ENCODE results near the gene LRRC75A. TPM values are rescaled to one million over a fixed set of nuclear protein-coding genes. Genes with fewer than 3 reads are reported as not detected.

LRRC75A gene
- polyA plus RNA-seq, 1 donor from 2014 or later, result 0.53 TPM

DNA sequence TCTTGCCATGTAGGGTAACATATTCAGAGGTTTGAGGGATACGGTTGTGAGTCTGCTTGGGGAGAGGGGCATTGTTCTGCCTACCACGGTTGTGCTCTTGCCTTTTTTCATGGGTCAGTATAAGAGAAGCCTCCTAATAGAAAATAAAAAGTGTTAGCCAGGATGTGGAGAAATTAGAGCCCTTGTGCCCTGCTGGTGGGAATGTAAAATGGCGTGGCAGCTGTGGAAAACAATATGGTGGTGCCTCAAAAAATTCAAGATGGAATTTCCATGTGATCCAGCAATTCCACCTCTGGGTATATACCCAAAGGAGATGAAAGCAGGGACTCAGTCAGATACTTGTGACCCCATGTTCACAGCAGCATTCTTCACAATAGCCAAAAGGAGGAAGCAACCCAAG, 14.2 kb upstream of the LRRC75A start:
- Histone ChIP-seq H3K79me2 (replicated peaks; ENCODE audit: insufficient read depth, low read length) (no peaks in the 10 kb centered on the region), H3K9ac (ENCODE audit: low read length) (no peak overlapping the region)

GRCh38 chr17:16504984-16505383, 13.0 kb upstream of the LRRC75A start:
- Histone ChIP-seq H3K27ac (ENCODE audit: low read length) (no peak overlapping the region), H3K9ac (ENCODE audit: low read length) (no peak overlapping the region), H3K27me3 (ENCODE audit: insufficient read depth, low read depth, low read length) (no peaks in the 10 kb centered on the region), H3K36me3 (ENCODE audit: insufficient read depth, low read length) (no peaks in the 10 kb centered on the region), H2AFZ (ENCODE audit: low read depth, low read length) (no peak overlapping the region), H3K4me3 (ENCODE audit: low read length) (no peak overlapping the region), H4K20me1 (ENCODE audit: insufficient read depth) (no peaks in the 10 kb centered on the region), H3K9me2 (ENCODE audit: insufficient read depth, low read length) (no peaks in the 10 kb centered on the region), H3K79me2 (replicated peaks; ENCODE audit: insufficient read depth, low read length) (no peaks in the 10 kb centered on the region), H3F3A (ENCODE audit: insufficient read depth, low read length, poor library complexity, severe bottlenecking) (no peaks in the 10 kb centered on the region), H3K9me3 (ENCODE audit: low read length) (no peaks in the 10 kb centered on the region), H3K4me2 (ENCODE audit: low read length) (no peak overlapping the region)
- TF ChIP-seq EZH2 (IDR thresholded peaks at IDR 0.05; ENCODE audit: borderline replicate concordance, insufficient read depth, low read length, poor library complexity, severe bottlenecking), result no peak
- TF ChIP-seq CTCF (IDR thresholded peaks at IDR 0.05; ENCODE audit: poor library complexity, severe bottlenecking), result no peak
- TF ChIP-seq EP300 (conservative IDR thresholded peaks at IDR 0.05; ENCODE audit: poor library complexity, severe bottlenecking), result no peak
- TF ChIP-seq SMC3 (conservative IDR thresholded peaks at IDR 0.05; ENCODE audit: poor library complexity), result no peak
- no peak for TF ChIP-seq REST (IDR thresholded peaks at IDR 0.05; ENCODE audit: borderline replicate concordance)
- no peak for TF ChIP-seq TAF1 (IDR thresholded peaks at IDR 0.05; ENCODE audit: low read depth)

More for the DNA sequence above, 14.2 kb upstream of the LRRC75A start:
- no peaks in the 10 kb centered on the region for H3K9me2 ChIP-seq (ENCODE audit: insufficient read depth, low read length)
- no peak overlapping the region for H3K4me3 ChIP-seq (ENCODE audit: low read length)
- no peaks in the 10 kb centered on the region for H3K27me3 ChIP-seq (ENCODE audit: insufficient read depth, low read depth, low read length)
- H4K20me1 ChIP-seq (ENCODE audit: insufficient read depth), result no peaks in the 10 kb centered on the region
- H3F3A ChIP-seq (ENCODE audit: insufficient read depth, low read length, poor library complexity, severe bottlenecking), result no peaks in the 10 kb centered on the region
- no peak overlapping the region for H2AFZ ChIP-seq (ENCODE audit: low read depth, low read length)
- TF ChIP-seq CTCF (IDR thresholded peaks at IDR 0.05; ENCODE audit: poor library complexity, severe bottlenecking) (no peak), EZH2 (IDR thresholded peaks at IDR 0.05; ENCODE audit: borderline replicate concordance, insufficient read depth, low read length, poor library complexity, severe bottlenecking) (no peak), TAF1 (IDR thresholded peaks at IDR 0.05; ENCODE audit: low read depth) (no peak), SMC3 (conservative IDR thresholded peaks at IDR 0.05; ENCODE audit: poor library complexity) (no peak), REST (IDR thresholded peaks at IDR 0.05; ENCODE audit: borderline replicate concordance) (no peak), RAD21 (conservative IDR thresholded peaks at IDR 0.05) (no peak), MXI1 (conservative IDR thresholded peaks at IDR 0.05; ENCODE audit: poor library complexity, severe bottlenecking) (no peak), EP300 (conservative IDR thresholded peaks at IDR 0.05; ENCODE audit: poor library complexity, severe bottlenecking) (no peak), POLR2AphosphoS5 (IDR thresholded peaks at IDR 0.05) (no peak)
- no peaks in the 10 kb centered on the region for H3K9me3 ChIP-seq (ENCODE audit: low read length)
- H3K4me2 ChIP-seq (ENCODE audit: low read length), result no peak overlapping the region
- H3K36me3 ChIP-seq (ENCODE audit: insufficient read depth, low read length), result no peaks in the 10 kb centered on the region
- no peak overlapping the region for H3K27ac ChIP-seq (ENCODE audit: low read length)
